IMR-90 (cell line): ENCODE results near the gene B2M. TPM values are rescaled to one million over a fixed set of nuclear protein-coding genes. Genes with fewer than 3 reads are reported as not detected.

ENCODE experiments used
- ATAC-seq: fragments of 200-7000 bp; cut with Tn5 transposase; 2 replicates; pipeline ENCODE4 v1.9.1; 2020; ENCODE audit warnings: low read depth, mild to moderate bottlenecking, moderate library complexity
- BruUV-seq: library from RNA; stranded (reverse); fragments of 400-500 nt; replicated peaks from 2 replicates; lab custom pipeline; 2021; lab: Mats Ljungman, UMichigan
- CTCF ChIA-PET: fragments of 300-600 bp; formaldehyde crosslinking; extraction: SDS; loops from one replicate; lab custom pipeline; 2021; ENCODE audit warnings: antibody characterized with exemption; lab: Yijun Ruan, JAX
- POLR2A ChIA-PET: fragments of 300-600 bp; sonication (Branson Sonifier 250); formaldehyde crosslinking; loops from one replicate; lab custom pipeline; 2022; ENCODE audit warnings: antibody characterized with exemption; ENCODE audit not compliant: unreplicated experiment; lab: Charles Lee
- DNase-seq: peaks from one replicate; pipeline ENCODE4 v3.0.0; 2013
- H2AFZ ChIP-seq: replicated peaks from 2 replicates; pipeline ENCODE3; 2013; ENCODE audit warnings: low read length, mild to moderate bottlenecking; ENCODE audit not compliant: poor library complexity
- H2AK5ac ChIP-seq: 2 replicates; pipeline ENCODE4 v1.6.1; 2013; ENCODE audit warnings: low read depth, low read length, inconsistent platforms
- H2AK9ac ChIP-seq: replicated peaks from 2 replicates; pipeline ENCODE3; 2013; ENCODE audit warnings: mild to moderate bottlenecking, low read depth, low read length, moderate library complexity; ENCODE audit not compliant: poor library complexity
- H2BK120ac ChIP-seq: 2 replicates; pipeline ENCODE4 v1.6.1; 2013; ENCODE audit warnings: low read depth, low read length, inconsistent platforms
- H2BK15ac ChIP-seq: 3 replicates; pipeline ENCODE4 v1.6.1; 2013; ENCODE audit warnings: low read depth, low read length, inconsistent platforms
- H2BK20ac ChIP-seq: 2 replicates; pipeline ENCODE4 v1.6.1; 2013; ENCODE audit warnings: low read depth, mild to moderate bottlenecking, inconsistent platforms, low read length, moderate library complexity
- H2BK5ac ChIP-seq: 2 replicates; pipeline ENCODE4 v1.6.1; 2013; ENCODE audit warnings: mild to moderate bottlenecking, low read depth, low read length, inconsistent platforms; ENCODE audit not compliant: poor library complexity, severe bottlenecking
- H3K14ac ChIP-seq: replicated peaks from 2 replicates; pipeline ENCODE4 v1.6.1; 2013; ENCODE audit warnings: low read depth, low read length, inconsistent platforms
- H3K18ac ChIP-seq: 2 replicates; pipeline ENCODE4 v1.6.1; 2013; ENCODE audit warnings: low read depth, low read length, control low read depth
- H3K23ac ChIP-seq: 2 replicates; pipeline ENCODE4 v1.6.1; 2013; ENCODE audit warnings: low read depth, low read length, inconsistent platforms
- H3K27ac ChIP-seq: 2 replicates; pipeline ENCODE4 v1.5.1; 2013; ENCODE audit warnings: mild to moderate bottlenecking, control low read depth, low read length; ENCODE audit not compliant: insufficient read depth
- H3K27me3 ChIP-seq: 2 replicates; pipeline ENCODE4 v1.6.1; 2013; ENCODE audit warnings: low read length; ENCODE audit not compliant: control insufficient read depth, insufficient read depth
- H3K36me3 ChIP-seq: 2 replicates; pipeline ENCODE4 v1.6.1; 2013; ENCODE audit warnings: low read length, mixed read lengths; ENCODE audit not compliant: control insufficient read depth, insufficient read depth
- H3K4ac ChIP-seq: 2 replicates; pipeline ENCODE4 v1.6.1; 2013; ENCODE audit warnings: low read depth, low read length, inconsistent platforms
- H3K4me1 ChIP-seq: 2 replicates; pipeline ENCODE4 v1.6.1; 2013; ENCODE audit warnings: low read length, mixed read lengths; ENCODE audit not compliant: control insufficient read depth, insufficient read depth
- H3K4me2 ChIP-seq: 2 replicates; pipeline ENCODE4 v1.6.1; 2013; ENCODE audit warnings: low read depth, mild to moderate bottlenecking, control low read depth, low read length, moderate library complexity
- H3K4me3 ChIP-seq: 2 replicates; pipeline ENCODE4 v1.5.1; 2013; ENCODE audit warnings: low read depth, mild to moderate bottlenecking, control low read depth, low read length, moderate library complexity; ENCODE audit not compliant: insufficient read depth
- H3K56ac ChIP-seq: 2 replicates; pipeline ENCODE4 v1.6.1; 2013; ENCODE audit warnings: low read length, inconsistent platforms; ENCODE audit not compliant: insufficient read depth; ENCODE audit errors: extremely low read depth
- H3K79me1 ChIP-seq, 2 experiments: 2 replicates each; pipeline ENCODE4 v1.6.1; 2013; ENCODE audit warnings: low read length in 2 of 2, inconsistent platforms in 1 of 2, low read depth in 1 of 2
- H3K9ac ChIP-seq: 2 replicates; pipeline ENCODE4 v1.6.1; 2013; ENCODE audit warnings: low read depth, low read length, control low read depth
- H3K9me1 ChIP-seq: 2 replicates; pipeline ENCODE4 v1.6.1; 2013; ENCODE audit warnings: low read length, inconsistent platforms; ENCODE audit not compliant: insufficient read depth
- H3K9me3 ChIP-seq: 2 replicates; pipeline ENCODE4 v1.6.1; 2013; ENCODE audit warnings: low read length; ENCODE audit not compliant: control insufficient read depth, insufficient read depth
- H4K20me1 ChIP-seq: 2 replicates; pipeline ENCODE4 v1.6.1; 2013; ENCODE audit warnings: low read length, inconsistent platforms; ENCODE audit not compliant: insufficient read depth
- H4K5ac ChIP-seq: 2 replicates; pipeline ENCODE4 v1.6.1; 2013; ENCODE audit warnings: mild to moderate bottlenecking, low read depth, low read length, control low read depth
- H4K8ac ChIP-seq, 2 experiments: 2 replicates each; pipeline ENCODE4 v1.6.1; 2013; ENCODE audit warnings: low read depth in 2 of 2, low read length in 2 of 2, control low read depth in 1 of 2, inconsistent platforms in 1 of 2
- H4K91ac ChIP-seq: 2 replicates; pipeline ENCODE4 v1.6.1; 2013; ENCODE audit warnings: low read depth, low read length, inconsistent platforms; ENCODE audit not compliant: insufficient read depth
- CHD1 ChIP-seq: IDR thresholded peaks from 2 replicates; pipeline ENCODE4 v1.6.1; 2012; ENCODE audit warnings: low read depth, low read length, improper control_type of control experiment
- WGBS, 2 experiments: methylation state at CpG; one replicate each; pipeline versions ENCODE4 v1.1.5 to v1.1.7; 2013; ENCODE audit warnings: missing lambda C conversion rate in 2 of 2; ENCODE audit not compliant: insufficient read length in 1 of 2; ENCODE audit errors: extremely low coverage in 2 of 2; 5-methylcytosine and 5-hydroxymethylcytosine counted together
- dilution Hi-C: fragments of 300-500 bp; cut with HindIII; formaldehyde crosslinking; loops from one replicate; pipeline ENCODE4 v1.14.3; 2018; ENCODE audit warnings: low sequenced_read_pairs; ENCODE audit not compliant: unreplicated experiment
- in situ Hi-C: fragments of 300-500 bp; cut with MboI; formaldehyde crosslinking; loops from 3 replicates; pipeline ENCODE4 v1.14.3; 2019; ENCODE audit warnings: low sequenced_read_pairs, inconsistent platforms, mixed read lengths
- intact Hi-C: fragments of 100-400 bp; cut with micrococcal nuclease; formaldehyde crosslinking; loops from 2 replicates; pipeline ENCODE4 v1.10.0; 2022
- polyA plus RNA-seq, 3 experiments: library from polyadenylated mRNA; depleted of rRNA; stranded (reverse); fragments of >200 nt; gene quantifications; 2 replicates each; pipeline ENCODE4 v1.2.3, GENCODE V29; 2012; ENCODE audit warnings: low replicate concordance in 1 of 3
- total RNA-seq: library from RNA; depleted of rRNA; stranded (reverse); fragments of >200 nt; gene quantifications from 2 replicates; pipeline ENCODE4 v1.2.3, GENCODE V29; 2012
- TF ChIP-seq, protein P1 (sequence below): conservative IDR thresholded peaks from 2 replicates; pipeline ENCODE4 v1.5.1; 2012; ENCODE audit warnings: mild to moderate bottlenecking, low read depth, low read length, improper control_type of control experiment

B2M gene
- total and polyA plus RNA-seq, 2 of the 4 experiments (the other 2 are of a cell fraction): 895 to 3,394 TPM

DNA sequence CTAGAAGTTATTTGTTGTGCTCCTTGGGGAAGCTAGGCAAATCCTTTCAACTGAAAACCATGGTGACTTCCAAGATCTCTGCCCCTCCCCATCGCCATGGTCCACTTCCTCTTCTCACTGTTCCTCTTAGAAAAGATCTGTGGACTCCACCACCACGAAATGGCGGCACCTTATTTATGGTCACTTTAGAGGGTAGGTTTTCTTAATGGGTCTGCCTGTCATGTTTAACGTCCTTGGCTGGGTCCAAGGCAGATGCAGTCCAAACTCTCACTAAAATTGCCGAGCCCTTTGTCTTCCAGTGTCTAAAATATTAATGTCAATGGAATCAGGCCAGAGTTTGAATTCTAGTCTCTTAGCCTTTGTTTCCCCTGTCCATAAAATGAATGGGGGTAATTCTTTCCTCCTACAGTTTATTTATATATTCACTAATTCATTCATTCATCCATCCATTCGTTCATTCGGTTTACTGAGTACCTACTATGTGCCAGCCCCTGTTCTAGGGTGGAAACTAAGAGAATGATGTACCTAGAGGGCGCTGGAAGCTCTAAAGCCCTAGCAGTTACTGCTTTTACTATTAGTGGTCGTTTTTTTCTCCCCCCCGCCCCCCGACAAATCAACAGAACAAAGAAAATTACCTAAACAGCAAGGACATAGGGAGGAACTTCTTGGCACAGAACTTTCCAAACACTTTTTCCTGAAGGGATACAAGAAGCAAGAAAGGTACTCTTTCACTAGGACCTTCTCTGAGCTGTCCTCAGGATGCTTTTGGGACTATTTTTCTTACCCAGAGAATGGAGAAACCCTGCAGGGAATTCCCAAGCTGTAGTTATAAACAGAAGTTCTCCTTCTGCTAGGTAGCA, 851 bp upstream of the B2M start:
- BruUV-seq: no TSS peak
- 0% methylated on average over 1 of the region's 11 CpGs; no CpG with 5 or more reads in 1 of the 2 experiments for WGBS, 2 experiments
- no peak; the same call in 1 of the 2 replicates for ATAC-seq

More for the DNA sequence above, 851 bp upstream of the B2M start:
- POLR2A ChIA-PET: interaction anchor here (0.8 to 1.0 kb wide), 2 partner anchors 16 to 25 kb away, joined by 3 to 5 read pairs; no protein-coding TSS in a partner anchor
- Histone ChIP-seq H4K20me1 (peaks cover 37% of the 10 kb centered on the region), H3K36me3 (peaks cover 2% of the 10 kb centered on the region; the same call in 1 of the 2 replicates), H3K4me2 (peak overlapping the region; percentile 83), H3K4ac (peak overlapping the region; percentile 73), H4K91ac (peak overlapping the region; percentile 34; the same call in 1 of the 2 replicates), H3K56ac (peak overlapping the region; percentile 96), H2BK120ac (peak overlapping the region; percentile 35), H4K8ac (peak overlapping the region; percentile 7 to 78), H3K27me3 (no peaks in the 10 kb centered on the region), H3K27ac (peak overlapping the region; percentile 66; the same call in 1 of the 2 replicates), H3K14ac (peak overlapping the region; percentile 65; the same call in 1 of the 2 replicates), H2AK5ac (peak overlapping the region; percentile 19; the same call in 1 of the 2 replicates), H3K9me3 (no peaks in the 10 kb centered on the region), H3K4me3 (peak overlapping the region; percentile 83), H3K9me1 (no peaks in the 10 kb centered on the region; the same call in 1 of the 2 replicates), H3K79me1 (peaks cover 12 to 30% of the 10 kb centered on the region in 2 experiments; a peak in 3 of 4 replicates), H3K9ac (peak overlapping the region; percentile 79), H2AK9ac (peak overlapping the region; percentile 99), H2BK5ac (peak overlapping the region; percentile 74), H3K4me1 (0 out of 2 replicates have a peak, but pooled peaks cover 2% of the 10 kb centered on the region), H2BK15ac (no peak overlapping the region), H2BK20ac (no peak overlapping the region), H3K23ac (peak overlapping the region; percentile 6), H3K18ac (peak overlapping the region; percentile 18), H4K5ac (peak overlapping the region; percentile 26; the same call in 1 of the 2 replicates), H2AFZ (peak overlapping the region; percentile 98)
- DNase-seq: peak; percentile 42
- CTCF ChIA-PET: interaction anchor here (0.8 to 1.7 kb wide), 6 partner anchors 18 to 75 kb away, joined by 3 to 10 read pairs (median 5); partner anchors contain the start of gene SPG11
- intact Hi-C loops: loop anchor here (1.0 kb wide), 2 partner anchors 18 to 47 kb away; partner anchors contain the start of gene SPG11
- dilution Hi-C loops: no loop called here
- in situ Hi-C loops: no loop called here
- no peak for TF ChIP-seq CHD1
- TF ChIP-seq, protein P1, sequence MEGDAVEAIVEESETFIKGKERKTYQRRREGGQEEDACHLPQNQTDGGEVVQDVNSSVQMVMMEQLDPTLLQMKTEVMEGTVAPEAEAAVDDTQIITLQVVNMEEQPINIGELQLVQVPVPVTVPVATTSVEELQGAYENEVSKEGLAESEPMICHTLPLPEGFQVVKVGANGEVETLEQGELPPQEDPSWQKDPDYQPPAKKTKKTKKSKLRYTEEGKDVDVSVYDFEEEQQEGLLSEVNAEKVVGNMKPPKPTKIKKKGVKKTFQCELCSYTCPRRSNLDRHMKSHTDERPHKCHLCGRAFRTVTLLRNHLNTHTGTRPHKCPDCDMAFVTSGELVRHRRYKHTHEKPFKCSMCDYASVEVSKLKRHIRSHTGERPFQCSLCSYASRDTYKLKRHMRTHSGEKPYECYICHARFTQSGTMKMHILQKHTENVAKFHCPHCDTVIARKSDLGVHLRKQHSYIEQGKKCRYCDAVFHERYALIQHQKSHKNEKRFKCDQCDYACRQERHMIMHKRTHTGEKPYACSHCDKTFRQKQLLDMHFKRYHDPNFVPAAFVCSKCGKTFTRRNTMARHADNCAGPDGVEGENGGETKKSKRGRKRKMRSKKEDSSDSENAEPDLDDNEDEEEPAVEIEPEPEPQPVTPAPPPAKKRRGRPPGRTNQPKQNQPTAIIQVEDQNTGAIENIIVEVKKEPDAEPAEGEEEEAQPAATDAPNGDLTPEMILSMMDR: peak; percentile 43
